ENCODE data around the gene CREB5.
A peak's percentile ranks its signal among the peaks of the same experiment; 100 is the strongest.

Gene CREB5

GRCh38 chr7:28408105-28408959 is 4.0 kb upstream of the CREB5 start:
- DNase-seq: no peak

GRCh38 chr7:28408960-28409715 is 3.2 kb upstream of the CREB5 start:
- peak; percentile 58 for DNase-seq

- no peak for DNase-seq
Measured at GRCh38 chr7:28409716-28410627, 2.3 kb upstream of the CREB5 start.

GRCh38 chr7:28410628-28411531 is 1.4 kb upstream of the CREB5 start:
- DNase-seq: peak; percentile 33

GRCh38 chr7:28413011-28413410 is 693 bp downstream of the CREB5 start:
- DNase-seq: no peak

GRCh38 chr7:28414453-28414852 is 2.1 kb downstream of the CREB5 start:
- DNase-seq: no peak

- no peak for DNase-seq
Measured at GRCh38 chr7:28417321-28417940, 5.1 kb downstream of the CREB5 start.

- DNase-seq: no peak
Measured at GRCh38 chr7:28418311-28418710, 6.0 kb downstream of the CREB5 start.

- no peak for DNase-seq
Measured at GRCh38 chr7:28418966-28419365, 6.6 kb downstream of the CREB5 start.

GRCh38 chr7:28419716-28420115 is 7.4 kb downstream of the CREB5 start:
- no peak for DNase-seq

- DNase-seq: no peak
Measured at GRCh38 chr7:28423112-28423511, 10.8 kb downstream of the CREB5 start.

- DNase-seq: no peak
Measured at GRCh38 chr7:28423918-28424514, 11.7 kb downstream of the CREB5 start.

GRCh38 chr7:28425496-28425895 is 13.2 kb downstream of the CREB5 start:
- DNase-seq: no peak

- DNase-seq: no peak
Measured at GRCh38 chr7:28427236-28427635, 14.9 kb downstream of the CREB5 start.

GRCh38 chr7:28430616-28431015 is 18.3 kb downstream of the CREB5 start:
- DNase-seq: no peak

GRCh38 chr7:28432105-28432504 is 19.8 kb downstream of the CREB5 start:
- DNase-seq: no peak

- no peak for DNase-seq
Measured at GRCh38 chr7:28433039-28433438, 20.7 kb downstream of the CREB5 start.

- DNase-seq: no peak
Measured at GRCh38 chr7:28433699-28434219, 21.4 kb downstream of the CREB5 start.

GRCh38 chr7:28434510-28434909 is 22.2 kb downstream of the CREB5 start:
- no peak for DNase-seq

GRCh38 chr7:28435152-28435551 is 22.8 kb downstream of the CREB5 start:
- no peak for DNase-seq
